GM18868 (cell line): Measurements from ENCODE around the gene KRTAP27-1.

Source experiments
- ATAC-seq: cut with Tn5 transposase; IDR thresholded peaks from one replicate; pipeline ENCODE4 v1.9.1; 2021; ENCODE audit warnings: mild to moderate bottlenecking, moderate library complexity; ENCODE audit not compliant: unreplicated experiment

Gene KRTAP27-1

GRCh38 chr21:30337276-30337744 lies at the start of gene KRTAP27-1:
TSS of gene KRTAP27-1 (minus strand) at chr21:30337694. CDS start at chr21:30337668, 26 bp downstream.
- ATAC-seq, result no peak

- ATAC-seq, result no peak
Observed at GRCh38 chr21:30382201-30382600, 44.7 kb upstream of the KRTAP27-1 start.

- no peak for ATAC-seq
Observed at GRCh38 chr21:30372139-30372770, 34.8 kb upstream of the KRTAP27-1 start, which contains the start of gene KRTAP13-2. TSS of gene KRTAP13-2 (minus strand) at chr21:30372271. CDS start at chr21:30372213, 58 bp downstream.

- no peak for ATAC-seq
Observed at GRCh38 chr21:30355906-30356305, 18.4 kb upstream of the KRTAP27-1 start.

GRCh38 chr21:30354308-30355005 lies 17.0 kb upstream of the KRTAP27-1 start:
- ATAC-seq, result no peak

GRCh38 chr21:30351534-30351933 lies 14.0 kb upstream of the KRTAP27-1 start:
- ATAC-seq, result no peak

GRCh38 chr21:30349572-30349971 lies 12.1 kb upstream of the KRTAP27-1 start:
- no peak for ATAC-seq

GRCh38 chr21:30348506-30348905 lies 11.0 kb upstream of the KRTAP27-1 start, which contains the start of gene KRTAP23-1:
TSS of gene KRTAP23-1 (minus strand) at chr21:30348606. CDS start at chr21:30348606, 0 bp downstream.
- ATAC-seq, result no peak

- ATAC-seq, result no peak
Observed at GRCh38 chr21:30345014-30345413, 7.5 kb upstream of the KRTAP27-1 start.

- no peak for ATAC-seq
Observed at GRCh38 chr21:30340714-30341573, 3.5 kb upstream of the KRTAP27-1 start.

GRCh38 chr21:30338717-30339116 lies 1.2 kb upstream of the KRTAP27-1 start:
- ATAC-seq, result no peak

- no peak for ATAC-seq
Observed at GRCh38 chr21:30337772-30338171, 278 bp upstream of the KRTAP27-1 start.

GRCh38 chr21:30336596-30336995 lies 898 bp downstream of the KRTAP27-1 start:
- ATAC-seq, result no peak

GRCh38 chr21:30333736-30334135 lies 3.8 kb downstream of the KRTAP27-1 start:
- no peak for ATAC-seq

GRCh38 chr21:30332681-30333080 lies 4.8 kb downstream of the KRTAP27-1 start:
- no peak for ATAC-seq

- no peak for ATAC-seq
Observed at GRCh38 chr21:30329203-30329875, 8.2 kb downstream of the KRTAP27-1 start.

- no peak for ATAC-seq
Observed at GRCh38 chr21:30326390-30326789, 11.1 kb downstream of the KRTAP27-1 start.

GRCh38 chr21:30320215-30320614 lies 17.3 kb downstream of the KRTAP27-1 start, which contains the start of gene KRTAP26-1:
TSS of gene KRTAP26-1 (minus strand) at chr21:30320315. CDS start at chr21:30320035, 280 bp downstream.
- no peak for ATAC-seq

GRCh38 chr21:30315701-30316100 lies 21.8 kb downstream of the KRTAP27-1 start:
- ATAC-seq, result no peak

GRCh38 chr21:30306884-30307283 lies 30.6 kb downstream of the KRTAP27-1 start:
- no peak for ATAC-seq
